HepG2 (cell line): Measurements from ENCODE around the gene ARSB. TPM values are rescaled to one million over a fixed set of nuclear protein-coding genes. Genes with fewer than 3 reads are reported as not detected.

ENCODE experiments used
- ATAC-seq: fragments of 200-7000 bp; cut with Tn5 transposase; 3 replicates; pipeline ENCODE4 v1.9.1; 2020; ENCODE audit warnings: mild to moderate bottlenecking, moderate library complexity
- BruUV-seq: library from RNA; stranded (reverse); fragments of 400-500 nt; replicated peaks from 2 replicates; lab custom pipeline; 2021; lab: Mats Ljungman, UMichigan
- CTCF ChIA-PET: fragments of 300-600 bp; formaldehyde crosslinking; extraction: SDS; loops from one replicate; lab custom pipeline; 2021; ENCODE audit warnings: low total read pairs, inconsistent platforms, low intra/inter-chr PET ratio; lab: Yijun Ruan, JAX
- POLR2A ChIA-PET: fragments of 350-600 bp; sonication (Branson Sonifier 250); formaldehyde crosslinking; loops from one replicate; lab custom pipeline; 2020; ENCODE audit warnings: antibody characterized with exemption, inconsistent platforms; lab: Yijun Ruan, JAX
- DNase-seq: peaks from one replicate; pipeline ENCODE4 v3.0.0-alpha.2; 2015; ENCODE audit warnings: low spot score
- FAIRE-seq: peaks from 3 replicates; lab custom pipeline; 2011; peaks lifted over from hg19 to GRCh38; lab: Jason Lieb, UNC
- H2AFZ ChIP-seq: one replicate; pipeline ENCODE4 v1.6.1; 2011; ENCODE audit warnings: low read length, inconsistent platforms
- H3K27ac ChIP-seq: fragments of 300-600 bp; 3 replicates; pipeline ENCODE4 v1.8.0; 2011; ENCODE audit warnings: mixed run types, mild to moderate bottlenecking, mixed read lengths, low read length, inconsistent platforms; ENCODE audit not compliant: insufficient read depth; ENCODE audit errors: extremely low read length
- H3K27me3 ChIP-seq, 2 experiments: fragments of 200-600 bp in 1 of 2; 2 replicates in 1 of 2; 3 replicates in 1 of 2; pipeline versions ENCODE4 v1.6.0 to v1.8.0; 2011; ENCODE audit warnings: low read length in 2 of 2, mild to moderate bottlenecking in 2 of 2, moderate library complexity in 2 of 2, inconsistent platforms in 1 of 2; ENCODE audit not compliant: insufficient read depth in 2 of 2, control insufficient read depth in 1 of 2
- H3K36me3 ChIP-seq, 2 experiments: fragments of 200-600 bp in 1 of 2; replicated peaks in 1 of 2; 2 replicates in 1 of 2; 3 replicates in 1 of 2; pipeline versions ENCODE4 v1.5.1 to v1.8.0; 2011; ENCODE audit warnings: low read length in 2 of 2, inconsistent platforms in 1 of 2; ENCODE audit not compliant: insufficient read depth in 2 of 2, control insufficient read depth in 1 of 2
- H3K4me1 ChIP-seq: 2 replicates; pipeline ENCODE4 v1.5.1; 2012; ENCODE audit warnings: low read length, inconsistent platforms; ENCODE audit not compliant: insufficient read depth
- H3K4me2 ChIP-seq: 2 replicates; pipeline ENCODE4 v1.6.0; 2011; ENCODE audit warnings: low read depth, low read length, inconsistent platforms
- H3K4me3 ChIP-seq, 3 experiments: fragments of 200-600 bp in 1 of 3; sonication (generic), shearing (Covaris generic) in 1 of 3; replicated peaks in 1 of 3; 2 replicates each; pipeline ENCODE4 v1.5.1; 2011 to 2016; ENCODE audit warnings: low read length in 3 of 3, inconsistent platforms in 2 of 3, low read depth in 2 of 3, mild to moderate bottlenecking in 2 of 3, control low read depth in 1 of 3, mixed read lengths in 1 of 3; ENCODE audit not compliant: insufficient read depth in 1 of 3
- H3K79me2 ChIP-seq: one replicate; pipeline ENCODE4 v1.6.1; 2011; ENCODE audit warnings: low read length, inconsistent platforms; ENCODE audit not compliant: insufficient read depth
- H3K9ac ChIP-seq: 2 replicates; pipeline ENCODE4 v1.6.0; 2011; ENCODE audit warnings: mild to moderate bottlenecking, low read depth, low read length, inconsistent platforms; ENCODE audit not compliant: insufficient read depth
- H3K9me3 ChIP-seq: 2 replicates; pipeline ENCODE4 v1.5.1; 2012; ENCODE audit warnings: mild to moderate bottlenecking, low read length
- H4K20me1 ChIP-seq: 2 replicates; pipeline ENCODE4 v1.6.0; 2011; ENCODE audit warnings: inconsistent platforms, mild to moderate bottlenecking, low read length, moderate library complexity; ENCODE audit not compliant: insufficient read depth
- CCAR2 ChIP-seq: fragments of 200-400 bp; formaldehyde crosslinking; optimal IDR thresholded peaks from 2 replicates; pipeline ENCODE3; 2018; ENCODE audit warnings: low read depth, mild to moderate bottlenecking, low read length, moderate library complexity
- CEBPG ChIP-seq: IDR thresholded peaks from 2 replicates; pipeline ENCODE4 v1.6.1; 2016
- DNMT1 ChIP-seq: sonication (generic); formaldehyde crosslinking; IDR thresholded peaks from 2 replicates; pipeline ENCODE4 v1.5.1; 2020; ENCODE audit warnings: mild to moderate bottlenecking, missing genetic modification reagents
- EP300 ChIP-seq, 3 experiments: sonication (generic) in 1 of 3; formaldehyde crosslinking in 1 of 3; IDR thresholded peaks; 2 replicates each; pipeline versions ENCODE4 v1.5.1 to v1.6.1; 2011 to 2020; ENCODE audit warnings: low read depth in 2 of 3, low read length in 2 of 3, borderline replicate concordance in 1 of 3, improper control_type of control experiment in 1 of 3, mild to moderate bottlenecking in 1 of 3, missing genetic modification reagents in 1 of 3, moderate library complexity in 1 of 3
- GABPB1 ChIP-seq: IDR thresholded peaks from 2 replicates; pipeline ENCODE4 v1.6.1; 2016; ENCODE audit warnings: mild to moderate bottlenecking, missing genetic modification reagents, moderate library complexity, missing compliant biosample characterization
- KMT2A ChIP-seq: sonication (generic); formaldehyde crosslinking; IDR thresholded peaks from 2 replicates; pipeline ENCODE4 v1.4.0; 2020; ENCODE audit warnings: missing genetic modification reagents
- MLLT10 ChIP-seq: sonication (generic); formaldehyde crosslinking; IDR thresholded peaks from 2 replicates; pipeline ENCODE4 v1.4.0; 2020; ENCODE audit warnings: missing genetic modification reagents
- SNAI1 ChIP-seq: sonication (generic); formaldehyde crosslinking; IDR thresholded peaks from 2 replicates; pipeline ENCODE4 v1.5.0; 2020; ENCODE audit warnings: mild to moderate bottlenecking, missing genetic modification reagents, borderline replicate concordance
- ZBTB20 ChIP-seq: sonication (generic); formaldehyde crosslinking; IDR thresholded peaks from 2 replicates; pipeline ENCODE4 v1.8.1; 2023; ENCODE audit warnings: missing genetic modification reagents, low read depth, mild to moderate bottlenecking, borderline replicate concordance
- ZNF335 ChIP-seq: sonication (generic); formaldehyde crosslinking; IDR thresholded peaks from 2 replicates; pipeline ENCODE4 v1.4.0; 2020; ENCODE audit warnings: missing genetic modification reagents
- ZNF552 ChIP-seq: sonication (generic); formaldehyde crosslinking; IDR thresholded peaks from 2 replicates; pipeline ENCODE4 v1.9.0; 2022; ENCODE audit warnings: missing genetic modification reagents, mild to moderate bottlenecking, borderline replicate concordance
- WGBS: methylation state at CpG from one replicate; pipeline ENCODE4 v1.1.6; 2017; ENCODE audit warnings: low lambda C conversion rate; 5-methylcytosine and 5-hydroxymethylcytosine counted together
- in situ Hi-C: cut with HindIII; loops from 2 replicates; pipeline ENCODE4 v1.10.0; 2017; ENCODE audit warnings: low pct_unique_long_range_greater_than_20kb; ENCODE audit not compliant: extremely low pct_ligation_motif_present
- intact Hi-C: fragments of 100-400 bp; cut with micrococcal nuclease; formaldehyde crosslinking; loops from one replicate; pipeline ENCODE4 v1.10.0; 2022; ENCODE audit not compliant: unreplicated experiment
- polyA plus RNA-seq, 8 experiments: library from polyadenylated mRNA; depleted of rRNA in 3 of 8; stranded (reverse) in 7 of 8; unstranded in 1 of 8; fragments of >200 nt; fragmentation: Illumina TruSeq in 4 of 8; extraction: Trizol in 4 of 8; gene quantifications; 2 replicates each; pipeline versions ENCODE4 v1.2.1 to v1.2.3, GENCODE V29; 2011 to 2016; ENCODE audit warnings: low read depth in 4 of 8, missing spikeins in 1 of 8, mixed read lengths in 1 of 8; ENCODE audit not compliant: insufficient read depth in 1 of 8
- total RNA-seq, 5 experiments: library from RNA; depleted of rRNA; stranded (reverse); fragments of >200 nt; fragmentation: Illumina TruSeq; extraction: Trizol; gene quantifications; 2 replicates each; pipeline ENCODE4 v1.2.3, GENCODE V29; 2016; ENCODE audit warnings: low read depth in 1 of 5
- TF ChIP-seq, protein P1 (sequence below): sonication (generic); formaldehyde crosslinking; IDR thresholded peaks from 2 replicates; pipeline ENCODE4 v1.4.0; 2020; ENCODE audit warnings: mild to moderate bottlenecking, low read depth, missing genetic modification reagents
- TF ChIP-seq, protein P2 (sequence below): IDR thresholded peaks from 2 replicates; pipeline ENCODE4 v1.6.1; 2016; ENCODE audit warnings: mild to moderate bottlenecking
- TF ChIP-seq, protein P3 (sequence below): sonication (generic); formaldehyde crosslinking; IDR thresholded peaks from 2 replicates; pipeline ENCODE4 v1.4.0; 2020; ENCODE audit warnings: mild to moderate bottlenecking, missing genetic modification reagents, borderline replicate concordance
- TF ChIP-seq, protein P4 (sequence below): fragments of 450-650 bp; IDR thresholded peaks from 2 replicates; pipeline ENCODE4 v1.6.1; 2016

The ARSB gene
- total and polyA plus RNA-seq, 2 of the 13 experiments (the other 11 are each of a cell fraction or from before 2014, with no cell fraction given): 52.6 to 66.4 TPM

DNA sequence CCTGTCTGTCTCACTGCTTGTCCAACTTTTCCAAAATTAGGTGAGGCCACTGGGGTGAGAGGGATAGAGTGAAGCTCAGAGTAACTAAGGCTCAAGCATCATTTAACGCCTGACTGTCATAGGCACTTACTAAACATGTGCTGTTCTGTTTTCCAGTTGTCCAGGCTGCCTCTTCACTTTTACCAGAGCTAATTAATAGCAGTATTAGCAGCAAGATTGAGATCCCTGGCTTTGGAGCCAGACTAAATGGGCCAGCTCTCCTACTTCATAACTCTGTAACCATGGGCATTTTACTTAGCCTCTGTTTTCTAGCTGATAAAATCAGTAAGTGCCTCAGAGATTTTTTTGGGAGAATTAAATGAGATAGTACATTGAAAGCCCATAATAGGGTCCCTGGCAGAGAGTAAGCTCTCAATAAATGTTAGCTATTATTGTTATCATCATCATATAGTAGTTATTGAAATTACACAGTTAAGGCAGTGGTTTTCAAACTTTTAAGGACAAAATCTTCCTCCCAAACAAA, 190.4 kb downstream of the ARSB start:
- Histone ChIP-seq H3K4me3 (no peak overlapping the region), H3K27me3 (no peaks in the 10 kb centered on the region), H3K4me1 (peaks cover 19% of the 10 kb centered on the region), H3K36me3 (peaks cover 1 to 8% of the 10 kb centered on the region in 2 experiments; a peak in 3 of 5 replicates), H3K79me2 (no peaks in the 10 kb centered on the region), H3K27ac (no peak overlapping the region), H3K4me2 (no peak overlapping the region), H2AFZ (no peak overlapping the region), H3K9me3 (no peaks in the 10 kb centered on the region), H3K9ac (no peak overlapping the region), H4K20me1 (no peaks in the 10 kb centered on the region; the same call in 1 of the 2 replicates)
- in situ Hi-C loops (no loop called here), intact Hi-C loops (no loop called here)
- DNase-seq (no peak), ATAC-seq (no peak), FAIRE-seq (no peak)
- TF ChIP-seq ZBTB20 (CRISPR knock-in tag) (no peak), CCAR2 (no peak), DNMT1 (CRISPR knock-in tag) (no peak), GABPB1 (no peak), ZNF552 (CRISPR knock-in tag) (no peak), MLLT10 (CRISPR knock-in tag) (no peak), EP300 (IDR thresholded peaks at IDR 0.05; ENCODE audit: low read depth in 2 of 2, low read length in 2 of 2) (no peak), EP300 (CRISPR knock-in tag; IDR thresholded peaks at IDR 0.05; ENCODE audit: borderline replicate concordance) (no peak), SNAI1 (CRISPR knock-in tag) (no peak), CEBPG (CRISPR knock-in tag) (no peak), ZNF335 (CRISPR knock-in tag) (no peak), KMT2A (CRISPR knock-in tag) (no peak)
- TF ChIP-seq, protein P1, sequence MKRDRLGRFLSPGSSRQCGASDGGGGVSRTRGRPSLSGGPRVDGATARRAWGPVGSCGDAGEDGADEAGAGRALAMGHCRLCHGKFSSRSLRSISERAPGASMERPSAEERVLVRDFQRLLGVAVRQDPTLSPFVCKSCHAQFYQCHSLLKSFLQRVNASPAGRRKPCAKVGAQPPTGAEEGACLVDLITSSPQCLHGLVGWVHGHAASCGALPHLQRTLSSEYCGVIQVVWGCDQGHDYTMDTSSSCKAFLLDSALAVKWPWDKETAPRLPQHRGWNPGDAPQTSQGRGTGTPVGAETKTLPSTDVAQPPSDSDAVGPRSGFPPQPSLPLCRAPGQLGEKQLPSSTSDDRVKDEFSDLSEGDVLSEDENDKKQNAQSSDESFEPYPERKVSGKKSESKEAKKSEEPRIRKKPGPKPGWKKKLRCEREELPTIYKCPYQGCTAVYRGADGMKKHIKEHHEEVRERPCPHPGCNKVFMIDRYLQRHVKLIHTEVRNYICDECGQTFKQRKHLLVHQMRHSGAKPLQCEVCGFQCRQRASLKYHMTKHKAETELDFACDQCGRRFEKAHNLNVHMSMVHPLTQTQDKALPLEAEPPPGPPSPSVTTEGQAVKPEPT (CRISPR knock-in tag): no peak
- TF ChIP-seq, protein P2, sequence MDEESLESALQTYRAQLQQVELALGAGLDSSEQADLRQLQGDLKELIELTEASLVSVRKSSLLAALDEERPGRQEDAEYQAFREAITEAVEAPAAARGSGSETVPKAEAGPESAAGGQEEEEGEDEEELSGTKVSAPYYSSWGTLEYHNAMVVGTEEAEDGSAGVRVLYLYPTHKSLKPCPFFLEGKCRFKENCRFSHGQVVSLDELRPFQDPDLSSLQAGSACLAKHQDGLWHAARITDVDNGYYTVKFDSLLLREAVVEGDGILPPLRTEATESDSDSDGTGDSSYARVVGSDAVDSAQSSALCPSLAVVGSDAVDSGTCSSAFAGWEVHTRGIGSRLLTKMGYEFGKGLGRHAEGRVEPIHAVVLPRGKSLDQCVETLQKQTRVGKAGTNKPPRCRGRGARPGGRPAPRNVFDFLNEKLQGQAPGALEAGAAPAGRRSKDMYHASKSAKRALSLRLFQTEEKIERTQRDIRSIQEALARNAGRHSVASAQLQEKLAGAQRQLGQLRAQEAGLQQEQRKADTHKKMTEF: no peak
- TF ChIP-seq, protein P3, sequence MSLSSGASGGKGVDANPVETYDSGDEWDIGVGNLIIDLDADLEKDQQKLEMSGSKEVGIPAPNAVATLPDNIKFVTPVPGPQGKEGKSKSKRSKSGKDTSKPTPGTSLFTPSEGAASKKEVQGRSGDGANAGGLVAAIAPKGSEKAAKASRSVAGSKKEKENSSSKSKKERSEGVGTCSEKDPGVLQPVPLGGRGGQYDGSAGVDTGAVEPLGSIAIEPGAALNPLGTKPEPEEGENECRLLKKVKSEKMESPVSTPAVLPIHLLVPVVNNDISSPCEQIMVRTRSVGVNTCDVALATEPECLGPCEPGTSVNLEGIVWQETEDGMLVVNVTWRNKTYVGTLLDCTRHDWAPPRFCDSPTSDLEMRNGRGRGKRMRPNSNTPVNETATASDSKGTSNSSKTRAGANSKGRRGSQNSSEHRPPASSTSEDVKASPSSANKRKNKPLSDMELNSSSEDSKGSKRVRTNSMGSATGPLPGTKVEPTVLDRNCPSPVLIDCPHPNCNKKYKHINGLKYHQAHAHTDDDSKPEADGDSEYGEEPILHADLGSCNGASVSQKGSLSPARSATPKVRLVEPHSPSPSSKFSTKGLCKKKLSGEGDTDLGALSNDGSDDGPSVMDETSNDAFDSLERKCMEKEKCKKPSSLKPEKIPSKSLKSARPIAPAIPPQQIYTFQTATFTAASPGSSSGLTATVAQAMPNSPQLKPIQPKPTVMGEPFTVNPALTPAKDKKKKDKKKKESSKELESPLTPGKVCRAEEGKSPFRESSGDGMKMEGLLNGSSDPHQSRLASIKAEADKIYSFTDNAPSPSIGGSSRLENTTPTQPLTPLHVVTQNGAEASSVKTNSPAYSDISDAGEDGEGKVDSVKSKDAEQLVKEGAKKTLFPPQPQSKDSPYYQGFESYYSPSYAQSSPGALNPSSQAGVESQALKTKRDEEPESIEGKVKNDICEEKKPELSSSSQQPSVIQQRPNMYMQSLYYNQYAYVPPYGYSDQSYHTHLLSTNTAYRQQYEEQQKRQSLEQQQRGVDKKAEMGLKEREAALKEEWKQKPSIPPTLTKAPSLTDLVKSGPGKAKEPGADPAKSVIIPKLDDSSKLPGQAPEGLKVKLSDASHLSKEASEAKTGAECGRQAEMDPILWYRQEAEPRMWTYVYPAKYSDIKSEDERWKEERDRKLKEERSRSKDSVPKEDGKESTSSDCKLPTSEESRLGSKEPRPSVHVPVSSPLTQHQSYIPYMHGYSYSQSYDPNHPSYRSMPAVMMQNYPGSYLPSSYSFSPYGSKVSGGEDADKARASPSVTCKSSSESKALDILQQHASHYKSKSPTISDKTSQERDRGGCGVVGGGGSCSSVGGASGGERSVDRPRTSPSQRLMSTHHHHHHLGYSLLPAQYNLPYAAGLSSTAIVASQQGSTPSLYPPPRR (CRISPR knock-in tag): no peak
- TF ChIP-seq, protein P4, sequence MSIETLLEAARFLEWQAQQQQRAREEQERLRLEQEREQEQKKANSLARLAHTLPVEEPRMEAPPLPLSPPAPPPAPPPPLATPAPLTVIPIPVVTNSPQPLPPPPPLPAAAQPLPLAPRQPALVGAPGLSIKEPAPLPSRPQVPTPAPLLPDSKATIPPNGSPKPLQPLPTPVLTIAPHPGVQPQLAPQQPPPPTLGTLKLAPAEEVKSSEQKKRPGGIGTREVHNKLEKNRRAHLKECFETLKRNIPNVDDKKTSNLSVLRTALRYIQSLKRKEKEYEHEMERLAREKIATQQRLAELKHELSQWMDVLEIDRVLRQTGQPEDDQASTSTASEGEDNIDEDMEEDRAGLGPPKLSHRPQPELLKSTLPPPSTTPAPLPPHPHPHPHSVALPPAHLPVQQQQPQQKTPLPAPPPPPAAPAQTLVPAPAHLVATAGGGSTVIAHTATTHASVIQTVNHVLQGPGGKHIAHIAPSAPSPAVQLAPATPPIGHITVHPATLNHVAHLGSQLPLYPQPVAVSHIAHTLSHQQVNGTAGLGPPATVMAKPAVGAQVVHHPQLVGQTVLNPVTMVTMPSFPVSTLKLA: no peak
- ChIA-PET CTCF (no interaction called here), POLR2A (no interaction called here)
- WGBS: 92% methylated on average over 1 of the region's 1 CpG
- no TSS peak for BruUV-seq
